ENCODE results near the gene PAPLN.

Gene PAPLN

GRCh38 chr14:73231981-73232851, 5.1 kb upstream of the PAPLN start:
- DNase-seq: peak; percentile 28

- DNase-seq: no peak
Measured at GRCh38 chr14:73232984-73233383, 4.3 kb upstream of the PAPLN start.

GRCh38 chr14:73233564-73233963, 3.7 kb upstream of the PAPLN start:
- peak; percentile 71 for DNase-seq

GRCh38 chr14:73234029-73234428, 3.3 kb upstream of the PAPLN start:
- no peak for DNase-seq

GRCh38 chr14:73234586-73235394, 2.5 kb upstream of the PAPLN start:
- DNase-seq: no peak

GRCh38 chr14:73235531-73236155, 1.7 kb upstream of the PAPLN start:
- no peak for DNase-seq

- no peak for DNase-seq
Measured at GRCh38 chr14:73236157-73236556, 1.1 kb upstream of the PAPLN start.

GRCh38 chr14:73236752-73237218, 521 bp upstream of the PAPLN start:
- no peak for DNase-seq

- DNase-seq: peak; percentile 23
Measured at GRCh38 chr14:73237786-73238423, 599 bp downstream of the PAPLN start.

- DNase-seq: peak; percentile 58
Measured at GRCh38 chr14:73238424-73238852, 1.1 kb downstream of the PAPLN start.

- peak; percentile 14 for DNase-seq
Measured at GRCh38 chr14:73238941-73239340, 1.6 kb downstream of the PAPLN start.

- DNase-seq: no peak
Measured at GRCh38 chr14:73239393-73240241, 2.3 kb downstream of the PAPLN start.

GRCh38 chr14:73240816-73241480, 3.6 kb downstream of the PAPLN start:
- DNase-seq: peak; percentile 61

- no peak for DNase-seq
Measured at GRCh38 chr14:73241481-73242165, 4.3 kb downstream of the PAPLN start.

- no peak for DNase-seq
Measured at GRCh38 chr14:73242357-73242901, 5.1 kb downstream of the PAPLN start.

- no peak for DNase-seq
Measured at GRCh38 chr14:73243341-73243740, 6.0 kb downstream of the PAPLN start.

- DNase-seq: no peak
Measured at GRCh38 chr14:73243748-73244147, 6.4 kb downstream of the PAPLN start.

- no peak for DNase-seq
Measured at GRCh38 chr14:73244541-73245290, 7.4 kb downstream of the PAPLN start.
